Astrocyte (in vitro differentiated cells and primary cell): ENCODE measurements around the gene POLD2. TPM values are rescaled to one million over a fixed set of nuclear protein-coding genes. Genes with fewer than 3 reads are reported as not detected.

Experiments used
- DNase-seq: peaks from one replicate; pipeline ENCODE4 v3.0.0-alpha.2; 2010; ENCODE audit warnings: low read depth
- FAIRE-seq: peaks from 2 replicates; lab custom pipeline; 2011; peaks lifted over from hg19 to GRCh38; lab: Jason Lieb, UNC
- H2AFZ ChIP-seq: 2 replicates; pipeline ENCODE4 v1.6.0; 2012; ENCODE audit warnings: low read depth, low read length, inconsistent platforms
- H3K27ac ChIP-seq: 2 replicates; pipeline ENCODE4 v1.5.1; 2011; ENCODE audit warnings: low read depth, low read length, inconsistent platforms
- H3K27me3 ChIP-seq: 2 replicates; pipeline ENCODE4 v1.6.0; 2011; ENCODE audit warnings: low read length, inconsistent platforms; ENCODE audit not compliant: insufficient read depth
- H3K36me3 ChIP-seq: 2 replicates; pipeline ENCODE4 v1.5.1; 2011; ENCODE audit warnings: low read length, inconsistent platforms; ENCODE audit not compliant: insufficient read depth
- H3K4me1 ChIP-seq: 2 replicates; pipeline ENCODE4 v1.5.1; 2011; ENCODE audit warnings: low read length, inconsistent platforms; ENCODE audit not compliant: insufficient read depth
- H3K4me2 ChIP-seq: 2 replicates; pipeline ENCODE4 v1.6.0; 2012; ENCODE audit warnings: low read length, inconsistent platforms
- H3K4me3 ChIP-seq: 2 replicates; pipeline ENCODE4 v1.5.1; 2011; ENCODE audit warnings: low read depth, mild to moderate bottlenecking, low read length, inconsistent platforms; ENCODE audit not compliant: insufficient read depth
- H3K79me2 ChIP-seq: 2 replicates; pipeline ENCODE4 v1.6.0; 2012; ENCODE audit warnings: mild to moderate bottlenecking, low read length, inconsistent platforms; ENCODE audit not compliant: insufficient read depth
- H3K9ac ChIP-seq: 2 replicates; pipeline ENCODE4 v1.6.0; 2012; ENCODE audit warnings: mild to moderate bottlenecking, low read length, inconsistent platforms
- H3K9me3 ChIP-seq: 2 replicates; pipeline ENCODE4 v1.5.1; 2012; ENCODE audit warnings: low read depth, mild to moderate bottlenecking, low read length, inconsistent platforms; ENCODE audit not compliant: insufficient read depth
- H4K20me1 ChIP-seq: 2 replicates; pipeline ENCODE4 v1.6.0; 2012; ENCODE audit warnings: low read length, inconsistent platforms; ENCODE audit not compliant: insufficient read depth
- H3K27ac Mint-ChIP-seq: one replicate; pipeline ENCODE4 v1.8.0; 2021; ENCODE audit warnings: mild to moderate bottlenecking, mixed read lengths; ENCODE audit not compliant: unreplicated experiment
- H3K27me3 Mint-ChIP-seq: one replicate; pipeline ENCODE4 v1.8.0; 2021; ENCODE audit warnings: low read depth, mixed read lengths; ENCODE audit not compliant: unreplicated experiment
- H3K36me3 Mint-ChIP-seq: one replicate; pipeline ENCODE4 v1.8.0; 2021; ENCODE audit warnings: low read depth, mixed read lengths; ENCODE audit not compliant: unreplicated experiment
- H3K4me1 Mint-ChIP-seq: one replicate; pipeline ENCODE4 v1.8.0; 2021; ENCODE audit warnings: low read depth, mixed read lengths; ENCODE audit not compliant: unreplicated experiment
- H3K4me3 Mint-ChIP-seq: one replicate; pipeline ENCODE4 v1.8.0; 2021; ENCODE audit warnings: mild to moderate bottlenecking, moderate library complexity, mixed read lengths; ENCODE audit not compliant: unreplicated experiment
- H3K9me3 Mint-ChIP-seq: one replicate; pipeline ENCODE4 v1.8.0; 2021; ENCODE audit warnings: mild to moderate bottlenecking, mixed read lengths; ENCODE audit not compliant: unreplicated experiment
- EZH2 ChIP-seq: IDR thresholded peaks from 2 replicates; pipeline ENCODE4 v1.6.1; 2012; ENCODE audit warnings: mild to moderate bottlenecking, low read length, inconsistent platforms; ENCODE audit not compliant: insufficient read depth
- total RNA-seq: library from RNA; stranded (reverse); gene quantifications from 2 replicates; pipeline ENCODE4 v1.2.1, GENCODE V29; 2021
- TF ChIP-seq, protein P1 (sequence below): IDR thresholded peaks from 2 replicates; pipeline ENCODE4 v1.5.1; 2011; ENCODE audit warnings: low read depth, mild to moderate bottlenecking, inconsistent platforms, low read length, moderate library complexity; ENCODE audit not compliant: insufficient read depth

Gene POLD2
- total RNA-seq, 1 donor from 2014 or later: 67.7 TPM

DNA sequence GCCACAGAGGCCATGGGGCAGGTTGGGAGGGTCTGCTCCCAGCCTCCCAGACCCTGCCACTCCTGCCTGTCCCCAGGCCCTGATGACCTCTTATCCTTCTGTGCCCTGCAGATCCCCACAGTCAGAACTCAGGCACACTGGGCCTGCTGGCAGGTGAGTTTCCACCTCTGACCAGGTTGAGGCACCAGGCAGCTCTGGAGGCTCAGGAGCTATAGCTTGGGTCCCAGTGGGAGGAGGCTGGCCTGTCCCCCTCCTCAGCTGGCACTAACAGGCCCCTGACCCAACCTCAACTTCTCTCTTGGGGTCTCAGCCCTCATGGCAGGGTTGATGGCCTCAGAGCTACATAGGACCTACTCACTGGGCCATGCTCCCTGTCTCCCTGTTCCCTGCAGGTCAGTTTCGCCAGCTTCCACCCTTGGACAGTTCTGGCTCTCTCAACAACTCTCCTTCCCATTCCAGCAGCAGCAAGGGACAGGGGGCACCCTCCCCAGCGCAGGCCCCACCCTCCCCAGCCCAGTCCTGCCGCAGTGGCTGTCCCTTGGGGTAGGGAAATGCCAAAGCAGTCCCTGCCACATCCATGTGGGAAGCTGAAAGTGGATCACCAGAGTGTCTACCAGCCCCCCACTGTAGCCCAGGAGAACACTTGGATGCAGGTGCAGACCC is 21.9 kb downstream of the POLD2 start:
- H3K27me3 ChIP-seq: no peaks in the 10 kb centered on the region
- no peak for TF ChIP-seq EZH2
- TF ChIP-seq, protein P1, sequence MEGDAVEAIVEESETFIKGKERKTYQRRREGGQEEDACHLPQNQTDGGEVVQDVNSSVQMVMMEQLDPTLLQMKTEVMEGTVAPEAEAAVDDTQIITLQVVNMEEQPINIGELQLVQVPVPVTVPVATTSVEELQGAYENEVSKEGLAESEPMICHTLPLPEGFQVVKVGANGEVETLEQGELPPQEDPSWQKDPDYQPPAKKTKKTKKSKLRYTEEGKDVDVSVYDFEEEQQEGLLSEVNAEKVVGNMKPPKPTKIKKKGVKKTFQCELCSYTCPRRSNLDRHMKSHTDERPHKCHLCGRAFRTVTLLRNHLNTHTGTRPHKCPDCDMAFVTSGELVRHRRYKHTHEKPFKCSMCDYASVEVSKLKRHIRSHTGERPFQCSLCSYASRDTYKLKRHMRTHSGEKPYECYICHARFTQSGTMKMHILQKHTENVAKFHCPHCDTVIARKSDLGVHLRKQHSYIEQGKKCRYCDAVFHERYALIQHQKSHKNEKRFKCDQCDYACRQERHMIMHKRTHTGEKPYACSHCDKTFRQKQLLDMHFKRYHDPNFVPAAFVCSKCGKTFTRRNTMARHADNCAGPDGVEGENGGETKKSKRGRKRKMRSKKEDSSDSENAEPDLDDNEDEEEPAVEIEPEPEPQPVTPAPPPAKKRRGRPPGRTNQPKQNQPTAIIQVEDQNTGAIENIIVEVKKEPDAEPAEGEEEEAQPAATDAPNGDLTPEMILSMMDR: no peak
- H3K36me3 ChIP-seq: no peaks in the 10 kb centered on the region
- no peaks in the 10 kb centered on the region for H3K9me3 Mint-ChIP-seq
- no peak overlapping the region for H3K4me3 ChIP-seq
- H3K4me3 Mint-ChIP-seq: no peak overlapping the region
- H4K20me1 ChIP-seq: peaks cover 14% of the 10 kb centered on the region
- H2AFZ ChIP-seq: peak overlapping the region; percentile 47
- no peaks in the 10 kb centered on the region for H3K27me3 Mint-ChIP-seq
- H3K79me2 ChIP-seq: peaks cover 15% of the 10 kb centered on the region
- no peak for DNase-seq
- H3K27ac Mint-ChIP-seq: peak overlapping the region; percentile 95
- peak overlapping the region; percentile 50 for H3K27ac ChIP-seq
- H3K4me2 ChIP-seq: no peak overlapping the region
- peaks cover 5% of the 10 kb centered on the region for H3K36me3 Mint-ChIP-seq
- no peaks in the 10 kb centered on the region for H3K9me3 ChIP-seq
- no peak overlapping the region for H3K9ac ChIP-seq
- FAIRE-seq: no peak
- H3K4me1 Mint-ChIP-seq: peaks cover 34% of the 10 kb centered on the region
- H3K4me1 ChIP-seq: peaks cover 29% of the 10 kb centered on the region

DNA sequence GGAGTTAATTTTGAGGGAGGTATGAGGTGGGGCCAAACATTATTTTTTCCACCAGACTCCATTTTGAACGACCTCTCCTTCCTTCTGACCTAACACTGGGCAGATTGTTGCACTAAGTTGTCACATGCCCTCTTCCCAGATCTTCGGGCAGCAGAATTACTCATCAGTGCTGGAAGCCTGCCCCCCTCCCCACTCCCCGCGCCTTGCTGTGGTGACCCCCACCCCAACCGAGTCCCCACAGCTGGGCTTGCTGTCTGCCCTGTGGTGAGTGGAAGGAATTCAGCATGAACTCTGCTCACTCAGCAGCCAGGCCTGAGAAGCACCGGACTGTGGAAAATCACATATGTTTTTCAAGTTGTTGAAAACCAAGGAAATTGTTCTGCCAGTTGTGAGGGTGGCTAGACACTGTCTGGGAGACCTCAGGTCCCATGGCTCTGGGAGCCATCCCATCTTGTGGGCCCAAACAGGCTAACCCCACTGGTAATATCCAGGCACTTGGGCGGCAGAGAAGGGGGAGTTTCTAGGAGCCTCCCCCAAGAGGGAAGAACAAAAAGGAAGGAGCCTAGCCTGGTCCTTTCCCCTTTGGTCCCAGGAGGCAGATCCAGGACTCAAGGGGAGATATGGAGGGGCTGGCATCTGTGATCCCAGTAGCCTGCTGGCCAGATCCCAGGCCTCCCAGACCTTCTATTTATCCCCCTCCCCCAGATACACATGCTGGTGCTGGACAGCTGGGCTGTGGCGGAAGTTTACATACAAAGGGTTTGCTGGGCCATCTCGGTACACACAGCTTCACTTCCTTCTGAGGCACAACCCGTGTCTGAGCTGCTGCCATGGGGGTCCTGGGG is 22.7 kb downstream of the POLD2 start:
- Histone ChIP-seq H3K27me3 (no peaks in the 10 kb centered on the region), H3K4me2 (peak overlapping the region; percentile 13), H3K9ac (peak overlapping the region; percentile 33), H3K79me2 (peaks cover 9% of the 10 kb centered on the region), H3K4me1 (peaks cover 25% of the 10 kb centered on the region), H3K4me3 (no peak overlapping the region), H3K9me3 (no peaks in the 10 kb centered on the region), H3K36me3 (no peaks in the 10 kb centered on the region), H2AFZ (peak overlapping the region; percentile 47), H4K20me1 (peaks cover 7% of the 10 kb centered on the region), H3K27ac (peak overlapping the region; percentile 50)
- Mint-ChIP-seq H3K4me3 (peak overlapping the region; percentile 9), H3K9me3 (no peaks in the 10 kb centered on the region), H3K27ac (peak overlapping the region; percentile 95), H3K4me1 (peaks cover 27% of the 10 kb centered on the region), H3K27me3 (no peaks in the 10 kb centered on the region), H3K36me3 (peaks cover 1% of the 10 kb centered on the region)
- DNase-seq: peak; percentile 84
- TF ChIP-seq, protein P1: no peak
- no peak for TF ChIP-seq EZH2
- peak; percentile 5 for FAIRE-seq
